T-helper 1 cell (primary cell): ENCODE results near the gene RYR2.
"Not testable (repeated sequence)": the region's sequence is repeated elsewhere in the genome, so short reads cannot be mapped to it uniquely, and the experiment has no call there.

ENCODE experiments used
- DNase-seq, 5 donors: peaks; one replicate each; pipeline ENCODE4 v3.0.0-alpha.2; 2012 to 2020

Gene RYR2

DNA sequence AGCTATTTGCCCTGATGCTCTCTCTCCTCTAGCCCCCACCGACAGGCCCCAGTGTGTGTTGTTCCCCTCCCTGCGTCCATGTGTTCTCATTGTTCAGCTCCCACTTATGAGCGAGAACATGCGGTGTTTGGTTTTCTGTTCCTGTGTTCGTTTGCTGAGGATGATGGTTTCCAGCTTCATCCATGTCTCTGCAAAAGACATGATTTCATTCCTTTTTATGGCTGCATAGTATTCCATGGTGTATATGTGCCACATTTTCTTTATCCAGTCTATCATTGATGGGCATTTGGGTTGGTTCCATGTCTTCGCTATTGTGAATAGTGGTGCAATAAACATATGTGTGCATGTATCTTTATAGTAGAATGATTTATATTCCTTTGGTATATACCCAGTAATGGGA is 110.0 kb downstream of the RYR2 start:
- DNase-seq = not testable (repeated sequence)

- no peak for DNase-seq
Measured at GRCh38 chr1:237152506-237153335, 110.7 kb downstream of the RYR2 start.

GRCh38 chr1:237154157-237154556 is 112.2 kb downstream of the RYR2 start:
- no peak for DNase-seq

- DNase-seq = no peak
Measured at GRCh38 chr1:237164406-237165352, 122.7 kb downstream of the RYR2 start.

- DNase-seq = no peak
Measured at GRCh38 chr1:237166086-237166485, 124.1 kb downstream of the RYR2 start.

GRCh38 chr1:237166593-237167101 is 124.7 kb downstream of the RYR2 start:
- DNase-seq = no peak

DNA sequence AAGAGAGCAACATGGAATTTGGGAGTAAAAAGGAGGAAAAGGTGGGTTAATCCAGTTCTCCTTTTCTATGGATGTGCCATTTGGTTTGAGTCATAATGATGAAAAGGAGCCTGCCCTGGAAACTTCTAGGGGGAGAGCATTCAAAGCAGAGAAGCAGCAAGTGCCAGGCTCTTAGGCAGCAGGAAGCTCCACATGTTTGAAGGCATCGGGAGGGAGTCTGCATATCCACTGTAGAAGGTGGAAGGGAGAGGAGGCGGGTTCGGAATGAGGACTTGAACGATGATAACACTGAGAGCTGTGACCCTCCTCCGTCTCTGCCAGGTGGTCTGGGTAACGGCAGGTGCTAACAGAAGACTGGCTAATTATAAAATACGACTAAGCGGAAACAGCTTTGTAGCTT is 128.2 kb downstream of the RYR2 start:
- no peak for DNase-seq

- no peak for DNase-seq
Measured at GRCh38 chr1:237171454-237172117, 129.6 kb downstream of the RYR2 start.

DNA sequence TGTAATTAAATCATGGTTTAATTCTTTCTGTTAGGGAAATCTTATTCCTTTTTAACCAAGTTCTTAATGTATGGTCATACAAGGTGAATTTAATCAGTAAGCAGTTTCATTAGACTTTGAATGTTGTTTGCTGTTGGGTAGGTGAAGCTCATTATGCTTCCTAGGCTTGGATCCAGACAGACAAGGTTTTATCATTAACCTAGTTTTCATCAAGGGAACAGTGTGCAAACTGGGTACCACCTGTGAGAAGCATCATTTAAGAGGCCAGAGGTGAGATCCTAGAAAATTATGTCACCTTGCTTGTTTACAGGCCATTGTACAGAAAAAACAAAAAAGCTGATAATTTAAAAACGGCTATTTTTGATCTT is 130.1 kb downstream of the RYR2 start:
- DNase-seq = no peak

- DNase-seq = no peak
Measured at GRCh38 chr1:237179503-237179902, 137.5 kb downstream of the RYR2 start.

DNA sequence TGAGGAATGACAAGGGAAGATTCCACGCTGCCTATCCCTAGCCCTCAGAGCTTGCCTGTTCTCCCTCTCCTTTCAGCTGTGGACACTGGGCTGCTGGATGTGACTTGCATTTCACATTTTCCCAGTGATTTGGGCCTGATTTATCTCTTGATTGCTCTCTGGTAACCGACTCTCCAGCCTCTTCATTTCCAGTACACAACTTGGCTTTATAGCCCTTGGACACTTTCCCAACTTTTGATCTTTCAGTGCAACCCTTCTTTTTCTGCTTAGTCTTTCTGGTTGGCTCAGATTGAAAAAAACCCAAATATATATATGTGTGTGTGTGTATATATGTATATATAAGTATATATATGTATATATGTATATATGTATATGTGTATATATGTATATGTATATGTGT is 138.3 kb downstream of the RYR2 start:
- DNase-seq = no peak

GRCh38 chr1:237181743-237182317 is 139.8 kb downstream of the RYR2 start:
- DNase-seq = no peak

- no peak for DNase-seq
Measured at GRCh38 chr1:237183963-237184540, 142.1 kb downstream of the RYR2 start.

GRCh38 chr1:237186675-237187074 is 144.7 kb downstream of the RYR2 start:
- DNase-seq = no peak

- DNase-seq = no peak
Measured at GRCh38 chr1:237187842-237188241, 145.9 kb downstream of the RYR2 start.

GRCh38 chr1:237191403-237191802 is 149.4 kb downstream of the RYR2 start:
- no peak for DNase-seq

- DNase-seq = no peak
Measured at GRCh38 chr1:237197470-237198425, 155.8 kb downstream of the RYR2 start.

GRCh38 chr1:237199026-237199425 is 157.0 kb downstream of the RYR2 start:
- no peak for DNase-seq

GRCh38 chr1:237201155-237201554 is 159.2 kb downstream of the RYR2 start:
- DNase-seq = no peak

DNA sequence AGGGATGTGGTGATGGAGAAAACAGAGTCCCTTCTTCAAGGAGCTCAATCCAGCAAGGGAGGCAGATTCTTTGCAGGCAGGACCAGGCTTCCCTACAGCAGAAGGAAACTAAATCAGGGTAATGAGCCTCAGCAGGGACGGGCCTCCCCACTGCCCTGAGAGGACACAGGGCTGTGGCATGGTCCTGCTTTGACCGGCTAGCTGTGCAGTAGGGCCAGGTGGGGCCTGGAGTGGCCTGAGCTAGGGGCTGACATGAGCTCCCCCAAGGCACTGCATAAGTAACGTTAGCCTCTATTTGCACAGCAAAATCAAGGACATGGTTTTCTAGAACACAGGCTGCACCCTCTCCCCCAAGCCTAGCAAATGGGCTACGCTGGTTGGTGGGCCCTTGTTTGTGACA is 162.9 kb downstream of the RYR2 start:
- DNase-seq = no peak
